ENCODE results near the gene STAT1.

- no peak for TF ChIP-seq CTCF (optimal IDR thresholded peaks at IDR 0.05 in 1 of 3, IDR thresholded peaks at IDR 0.05 in 1 of 3, conservative IDR thresholded peaks at IDR 0.05 in 1 of 3; ENCODE audit: extremely low read depth in 1 of 3, insufficient read depth in 2 of 3, low read length in 3 of 3)
- no peak for TF ChIP-seq EZH2 (IDR thresholded peaks at IDR 0.05; ENCODE audit: low read length)
Observed at GRCh38 chr2:190920085-190920484, 93.9 kb downstream of the STAT1 start.

All from keratinocyte (primary cell).